Suprapubic skin (tissue), 3 donors: ENCODE results near the gene SRPK1.

Experiments used
- CTCF ChIP-seq, 2 donors: fragments of 200-600 bp in 1 of 2; fragments of 450-650 bp in 1 of 2; sonication (generic) in 1 of 2; IDR thresholded peaks; one replicate each; pipeline ENCODE4 v1.5.1; 2016 to 2019; ENCODE audit warnings: antibody characterized with exemption in 2 of 2, mild to moderate bottlenecking in 1 of 2, moderate library complexity in 1 of 2
- EP300 ChIP-seq: sonication (generic); formaldehyde crosslinking; IDR thresholded peaks from one replicate; pipeline ENCODE4 v1.6.1; 2017; ENCODE audit warnings: antibody characterized with exemption

DNA sequence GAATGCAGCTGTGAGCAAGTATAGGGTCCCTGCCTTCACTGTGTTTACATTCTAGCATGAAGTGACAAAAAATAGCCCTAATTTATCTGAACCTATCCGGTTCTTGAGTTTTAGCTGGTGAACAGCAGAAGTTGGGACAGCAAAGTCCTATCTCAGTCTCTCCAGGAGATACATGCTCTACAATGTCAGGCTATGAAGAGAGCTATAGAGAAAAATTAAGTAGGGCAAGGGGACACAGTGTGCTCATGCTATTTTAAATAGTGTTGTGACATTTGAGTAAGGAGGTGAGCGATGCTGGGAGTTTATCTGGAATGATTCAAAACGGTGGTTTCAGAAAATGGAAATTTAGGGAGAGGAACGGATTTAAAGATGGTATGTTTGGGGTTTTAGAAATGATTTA is 20.4 kb downstream of the SRPK1 start:
- no peak for TF ChIP-seq EP300
- no peak for TF ChIP-seq CTCF (IDR thresholded peaks at IDR 0.05)
